ENCODE data around the gene DICER1. TPM values are rescaled to one million over a fixed set of nuclear protein-coding genes. Genes with fewer than 3 reads are reported as not detected.
"Not testable (repeated sequence)": the region's sequence is repeated elsewhere in the genome, so short reads cannot be mapped to it uniquely, and the experiment has no call there.

DICER1 gene
- total and polyA plus RNA-seq, 12 donors: 4.9 to 38.8 (median 27.2) TPM

DNA sequence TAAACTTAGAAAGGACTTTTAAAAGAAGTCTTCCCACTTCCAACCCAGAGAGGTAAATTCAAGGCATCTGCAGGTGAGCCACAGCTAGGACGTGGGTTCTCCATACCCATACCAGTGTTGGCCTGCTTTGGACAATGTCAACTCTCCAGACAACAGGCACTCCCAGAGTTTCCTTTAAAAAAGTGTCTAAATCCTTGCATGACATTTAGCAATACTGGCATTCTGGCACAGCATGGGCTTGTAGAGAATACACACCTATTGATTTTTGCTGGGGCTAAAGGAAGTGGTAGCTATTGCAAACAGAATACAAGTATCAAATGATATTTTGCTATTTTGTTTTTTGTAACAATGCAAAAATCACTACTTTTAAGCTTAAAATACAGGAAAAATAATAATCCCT is 25.8 kb upstream of the DICER1 start:
- H3K4me1 ChIP-seq: peaks cover 20 to 64% (median 52%) of the 10 kb centered on the region in 9 donors
- peaks cover 0 to 9% (median 3%) of the 10 kb centered on the region in 7 donors for H3K27me3 ChIP-seq
- H3K9me3 ChIP-seq: peaks cover 0 to 3% (median 0%) of the 10 kb centered on the region in 11 donors
- H3K27ac ChIP-seq: peak overlapping the region; percentile 66 to 93 (median 86)
- ATAC-seq (no peak), DNase-seq (no peak)
- no peak overlapping the region for H3K4me3 ChIP-seq
- WGBS, 2 donors: 84 to 97% methylated on average over 1 of the region's 1 CpG
- H3K36me3 ChIP-seq: peaks cover 0 to 6% (median 0%) of the 10 kb centered on the region in 9 donors
- TF ChIP-seq, protein P1, sequence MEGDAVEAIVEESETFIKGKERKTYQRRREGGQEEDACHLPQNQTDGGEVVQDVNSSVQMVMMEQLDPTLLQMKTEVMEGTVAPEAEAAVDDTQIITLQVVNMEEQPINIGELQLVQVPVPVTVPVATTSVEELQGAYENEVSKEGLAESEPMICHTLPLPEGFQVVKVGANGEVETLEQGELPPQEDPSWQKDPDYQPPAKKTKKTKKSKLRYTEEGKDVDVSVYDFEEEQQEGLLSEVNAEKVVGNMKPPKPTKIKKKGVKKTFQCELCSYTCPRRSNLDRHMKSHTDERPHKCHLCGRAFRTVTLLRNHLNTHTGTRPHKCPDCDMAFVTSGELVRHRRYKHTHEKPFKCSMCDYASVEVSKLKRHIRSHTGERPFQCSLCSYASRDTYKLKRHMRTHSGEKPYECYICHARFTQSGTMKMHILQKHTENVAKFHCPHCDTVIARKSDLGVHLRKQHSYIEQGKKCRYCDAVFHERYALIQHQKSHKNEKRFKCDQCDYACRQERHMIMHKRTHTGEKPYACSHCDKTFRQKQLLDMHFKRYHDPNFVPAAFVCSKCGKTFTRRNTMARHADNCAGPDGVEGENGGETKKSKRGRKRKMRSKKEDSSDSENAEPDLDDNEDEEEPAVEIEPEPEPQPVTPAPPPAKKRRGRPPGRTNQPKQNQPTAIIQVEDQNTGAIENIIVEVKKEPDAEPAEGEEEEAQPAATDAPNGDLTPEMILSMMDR (IDR thresholded peaks at IDR 0.05): no peak
- intact Hi-C loops (cut with DNase I): loop anchor here in 4 of 10 donors (2.0 to 10.0 kb wide), 5 partner anchors 20 to 252 kb away; partner anchors contain the start of gene CLMN (in 1 of the 4)

DNA sequence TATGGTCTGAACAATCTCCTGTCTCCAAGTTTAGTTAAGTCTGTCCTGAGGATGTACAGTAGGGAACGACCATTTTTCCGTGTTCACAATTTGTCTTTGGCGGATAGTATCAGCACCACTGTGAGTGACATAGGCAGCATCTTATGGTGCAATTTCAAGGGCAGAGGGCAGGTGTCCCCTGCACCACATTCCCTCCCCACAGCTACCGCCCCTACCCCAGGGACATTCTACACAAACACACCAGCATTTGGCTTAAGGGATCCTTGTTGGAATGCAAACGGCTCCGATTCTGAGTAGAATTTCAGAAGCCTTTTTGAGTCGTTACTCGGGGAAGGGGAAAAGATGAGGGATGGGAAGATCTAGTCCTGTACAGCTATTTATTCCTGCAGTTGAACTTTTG is 25.1 kb upstream of the DICER1 start:
- peaks cover 20 to 64% (median 52%) of the 10 kb centered on the region in 9 donors for H3K4me1 ChIP-seq
- 65 to 66% methylated on average over 8 of the region's 8 CpGs for WGBS, 2 donors
- ATAC-seq (no peak), DNase-seq (no peak)
- H3K4me3 ChIP-seq: no peak overlapping the region
- H3K27me3 ChIP-seq: peaks cover 0 to 5% (median 0%) of the 10 kb centered on the region in 7 donors
- H3K36me3 ChIP-seq: peaks cover 0 to 6% (median 0%) of the 10 kb centered on the region in 9 donors
- no peaks in the 10 kb centered on the region for H3K9me3 ChIP-seq
- TF ChIP-seq, protein P1 (IDR thresholded peaks at IDR 0.05): no peak
- intact Hi-C loops (cut with DNase I): loop anchor here in 4 of 10 donors (2.0 to 10.0 kb wide), 5 partner anchors 20 to 252 kb away; partner anchors contain the start of gene CLMN (in 1 of the 4)
- H3K27ac ChIP-seq: peak overlapping the region; percentile 66 to 93 (median 86)

DNA sequence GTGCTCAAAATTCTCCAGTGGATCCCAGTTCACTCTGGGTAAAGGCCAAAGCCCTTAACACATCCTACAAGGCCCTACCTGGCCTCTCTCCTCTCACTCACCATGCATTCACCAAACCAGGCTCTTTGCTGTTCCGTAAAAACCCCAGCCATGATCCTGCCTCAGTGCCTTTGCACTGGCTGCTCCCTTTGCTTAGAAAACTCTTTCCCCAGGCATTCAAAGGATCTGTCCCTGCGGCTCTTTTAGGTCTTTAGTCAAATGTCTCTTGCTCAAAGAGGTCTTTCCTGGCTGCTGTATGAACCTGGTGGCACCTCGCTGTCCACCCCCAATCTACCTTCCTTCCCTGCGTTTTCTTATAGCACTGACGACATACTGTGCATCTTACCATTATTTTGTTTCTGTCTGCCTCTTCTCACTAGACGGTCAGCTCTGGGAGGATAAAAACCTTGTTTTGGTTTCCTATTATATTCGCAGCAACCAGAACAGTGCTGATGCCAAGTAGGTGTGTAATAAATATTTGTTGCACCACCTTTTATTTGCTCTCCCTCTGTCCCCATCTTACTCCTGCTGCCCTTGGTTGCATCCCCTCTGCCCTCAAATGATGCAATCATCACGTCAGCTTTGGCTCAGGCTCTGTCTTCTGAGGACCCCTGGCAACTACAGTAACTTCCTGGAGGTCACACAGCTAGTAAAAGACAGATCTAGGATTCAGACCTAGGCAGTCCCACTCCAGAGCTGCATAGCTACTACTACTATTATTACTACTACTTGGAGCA is 23.8 kb upstream of the DICER1 start:
- DNase-seq (no peak), ATAC-seq (no peak)
- Histone ChIP-seq H3K27ac (peak overlapping the region in 7 of 10 donors; percentile 3 to 93 (median 79)), H3K4me3 (no peak overlapping the region), H3K4me1 (peaks cover 20 to 52% (median 49%) of the 10 kb centered on the region in 9 donors), H3K9me3 (no peaks in the 10 kb centered on the region), H3K36me3 (peaks cover 0 to 6% (median 0%) of the 10 kb centered on the region in 9 donors), H3K27me3 (peaks cover 0 to 3% (median 0%) of the 10 kb centered on the region in 7 donors)
- WGBS, 2 donors: 84 to 87% methylated on average over 8 of the region's 8 CpGs
- intact Hi-C loops (cut with DNase I): loop anchor here in 3 of 10 donors (5.0 to 10.0 kb wide), 4 partner anchors 34 to 254 kb away; partner anchors contain the start of gene CLMN (in 1 of the 3)
- TF ChIP-seq, protein P1 (IDR thresholded peaks at IDR 0.05): no peak

DNA sequence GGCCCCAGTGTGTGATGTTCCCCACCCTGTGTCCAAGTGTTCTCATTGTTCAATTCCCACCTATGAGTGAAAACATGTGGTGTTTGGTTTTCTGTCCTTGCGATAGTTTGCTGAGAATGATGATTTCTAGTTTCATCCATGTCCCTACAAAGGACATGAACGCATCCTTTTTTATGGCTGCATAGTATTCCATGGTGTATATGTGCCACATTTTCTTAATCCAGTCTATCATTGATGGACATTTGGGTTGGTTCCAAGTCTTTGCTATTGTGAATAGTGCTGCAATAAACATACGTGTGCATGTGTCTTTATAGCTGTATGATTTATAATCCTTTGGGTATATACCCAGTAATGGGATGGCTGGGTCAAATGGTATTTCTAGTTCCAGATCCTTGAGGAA is 18.3 kb upstream of the DICER1 start:
- 96 to 99% methylated on average over 3 of the region's 3 CpGs for WGBS, 2 donors
- H3K27me3 ChIP-seq; H3K4me3 ChIP-seq; H3K9me3 ChIP-seq; H3K36me3 ChIP-seq; DNase-seq; ATAC-seq; H3K27ac ChIP-seq; intact Hi-C loops (cut with DNase I): not testable (repeated sequence)
- peaks cover 0 to 17% (median 0%) of the 10 kb centered on the region in 9 donors for H3K4me1 ChIP-seq
